ENCODE data around the gene ACAP3.

Gene ACAP3

GRCh38 chr1:1333551-1334241, 26.0 kb upstream of the ACAP3 start:
- no peak for DNase-seq (ENCODE audit: low read depth)
- TF ChIP-seq CTCF (IDR thresholded peaks at IDR 0.05; ENCODE audit: control insufficient read depth, extremely low read depth, insufficient read depth), result no peak
- no peak overlapping the region for H3K4me3 ChIP-seq (ENCODE audit: low read depth, low read length)

- no peak for DNase-seq (ENCODE audit: low read depth)
- no peak overlapping the region for H3K4me3 ChIP-seq (ENCODE audit: low read depth, low read length)
- TF ChIP-seq CTCF (IDR thresholded peaks at IDR 0.05; ENCODE audit: control insufficient read depth, extremely low read depth, insufficient read depth), result no peak
These were observed 25.2 kb upstream of the ACAP3 start for GRCh38 chr1:1332774-1333480.

GRCh38 chr1:1332031-1332755, 24.5 kb upstream of the ACAP3 start:
- DNase-seq (ENCODE audit: low read depth), result no peak
- no peak overlapping the region for H3K4me3 ChIP-seq (ENCODE audit: low read depth, low read length)
- no peak for TF ChIP-seq CTCF (IDR thresholded peaks at IDR 0.05; ENCODE audit: control insufficient read depth, extremely low read depth, insufficient read depth)

GRCh38 chr1:1331068-1331965, 23.6 kb upstream of the ACAP3 start, which contains the start of gene TAS1R3:
TSS of gene TAS1R3 (plus strand) at chr1:1331280. CDS start at chr1:1331346, 66 bp downstream.
- H3K4me3 ChIP-seq (ENCODE audit: low read depth, low read length), result no peak within 1 kb of the TSS
- no peak for DNase-seq (ENCODE audit: low read depth)
- TF ChIP-seq CTCF (IDR thresholded peaks at IDR 0.05; ENCODE audit: control insufficient read depth, extremely low read depth, insufficient read depth), result no peak

- no peak overlapping the region for H3K4me3 ChIP-seq (ENCODE audit: low read depth, low read length)
- no peak for TF ChIP-seq CTCF (IDR thresholded peaks at IDR 0.05; ENCODE audit: control insufficient read depth, extremely low read depth, insufficient read depth)
- DNase-seq (ENCODE audit: low read depth), result no peak
These were observed 22.8 kb upstream of the ACAP3 start for GRCh38 chr1:1330366-1331067.
